Stimulated activated CD8-positive, alpha-beta memory T cell treated with anti-CD3 and anti-CD28 coated beads, Interleukin-15, amount 100 ng/mL, for 24 hours (primary cell): ENCODE results near the gene CACNA1H.
"Not testable (repeated sequence)": the region's sequence is repeated elsewhere in the genome, so short reads cannot be mapped to it uniquely, and the experiment has no call there.

ENCODE experiments used
- DNase-seq: peaks from one replicate; pipeline ENCODE4 v3.0.0-alpha.2; 2020; ENCODE audit warnings: low read depth

CACNA1H gene

DNA sequence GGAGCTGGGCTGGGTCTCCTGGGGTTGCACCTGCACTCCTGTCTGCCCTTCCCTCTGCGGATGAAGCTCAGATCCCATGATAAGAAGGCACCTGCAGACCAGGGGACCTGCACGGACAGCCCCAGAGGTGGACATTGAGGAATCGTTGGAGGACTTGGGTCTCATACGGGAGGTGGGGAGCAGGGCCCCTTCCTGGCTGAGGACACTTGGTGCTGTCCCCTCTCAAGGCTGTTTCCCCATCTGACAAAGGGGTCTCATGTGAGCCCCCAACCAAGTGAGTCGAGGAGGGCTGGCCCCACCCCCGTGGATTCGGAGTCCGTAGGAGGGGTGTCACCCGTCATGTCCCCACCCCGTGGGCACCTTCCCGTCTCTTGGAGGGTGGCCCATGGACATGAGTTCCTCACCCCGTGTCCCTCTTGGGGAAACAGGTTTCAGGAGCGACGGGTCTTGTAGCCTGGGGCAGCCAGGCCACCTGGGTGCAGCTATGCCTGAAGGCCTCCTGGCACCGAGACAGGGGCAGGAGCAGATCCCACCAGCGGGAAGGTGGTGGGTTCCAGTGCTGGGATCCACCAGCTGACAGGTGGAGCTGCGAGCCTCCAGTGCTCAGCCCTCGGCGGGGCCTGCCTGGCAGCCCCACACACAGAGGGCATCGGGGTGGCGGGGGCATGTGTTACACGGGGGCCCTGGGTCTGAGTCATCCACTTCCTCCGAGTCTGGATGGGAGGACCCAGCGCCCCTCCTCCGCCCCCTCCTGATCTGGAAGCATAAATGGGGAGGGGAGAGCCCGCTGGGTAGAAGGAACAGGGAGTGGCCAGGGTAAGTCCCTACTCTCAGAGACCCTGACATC, 102.6 kb downstream of the CACNA1H start, which contains the start of gene TPSD1:
Gene TPSD1, plus strand, starts transcription at position 794 of the 847 bp plus-strand sequence. CDS start 212 bp downstream, outside the sequence.
- DNase-seq: not testable (repeated sequence)

GRCh38 chr16:1256296-1256873, 103.5 kb downstream of the CACNA1H start:
- DNase-seq: not testable (repeated sequence)

DNA sequence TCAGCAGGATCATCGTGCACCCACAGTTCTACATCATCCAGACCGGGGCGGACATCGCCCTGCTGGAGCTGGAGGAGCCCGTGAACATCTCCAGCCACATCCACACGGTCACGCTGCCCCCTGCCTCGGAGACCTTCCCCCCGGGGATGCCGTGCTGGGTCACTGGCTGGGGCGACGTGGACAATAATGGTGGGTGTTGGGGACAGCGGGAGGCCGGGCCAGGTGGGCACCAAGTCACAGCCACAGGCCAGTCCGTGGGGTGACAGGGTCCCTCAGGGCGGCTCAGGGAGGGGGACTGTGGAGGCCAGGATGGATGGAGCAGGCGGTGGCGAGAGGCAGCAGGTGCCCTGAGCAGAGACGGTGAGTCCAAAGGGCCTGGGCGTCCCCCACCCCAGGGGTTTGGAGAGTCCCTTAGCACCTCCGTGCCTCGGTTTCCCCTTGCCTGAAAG, 104.0 kb downstream of the CACNA1H start:
- no peak for DNase-seq

- DNase-seq: no peak
Observed at GRCh38 chr16:1257561-1258224, 104.8 kb downstream of the CACNA1H start.

DNA sequence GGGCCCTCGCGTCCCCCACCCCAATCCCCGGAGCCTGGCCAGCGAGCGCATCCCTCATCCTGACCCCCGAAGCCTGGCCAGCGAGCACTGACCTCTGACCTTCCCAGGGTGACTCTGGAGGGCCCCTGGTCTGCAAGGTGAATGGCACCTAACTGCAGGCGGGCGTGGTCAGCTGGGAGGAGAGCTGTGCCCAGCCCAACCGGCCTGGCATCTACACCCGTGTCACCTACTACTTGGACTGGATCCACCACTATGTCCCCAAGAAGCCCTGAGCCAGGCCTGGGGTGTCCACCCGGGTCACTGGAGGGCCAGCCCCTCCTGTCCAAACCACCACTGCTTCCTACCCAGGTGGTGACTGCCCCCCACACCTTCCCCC, 105.3 kb downstream of the CACNA1H start:
- DNase-seq: no peak

GRCh38 chr16:1258906-1259759, 106.2 kb downstream of the CACNA1H start:
- no peak for DNase-seq

DNA sequence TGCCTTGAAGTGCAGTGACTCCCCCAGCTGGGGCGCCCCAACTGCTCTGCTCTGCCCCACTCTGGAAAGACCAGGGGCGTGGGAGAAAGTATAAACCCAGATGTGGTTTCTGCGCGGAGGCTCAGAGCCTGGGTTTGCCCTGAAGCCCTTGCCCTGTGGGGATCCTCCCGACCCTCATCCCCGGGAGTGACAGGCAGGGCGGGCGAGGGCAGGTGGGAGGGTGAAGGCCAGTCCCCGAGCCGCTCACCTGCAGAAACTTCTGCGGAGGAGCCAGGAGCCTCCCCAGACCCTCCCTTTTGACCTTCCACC, 106.8 kb downstream of the CACNA1H start:
- no peak for DNase-seq

DNA sequence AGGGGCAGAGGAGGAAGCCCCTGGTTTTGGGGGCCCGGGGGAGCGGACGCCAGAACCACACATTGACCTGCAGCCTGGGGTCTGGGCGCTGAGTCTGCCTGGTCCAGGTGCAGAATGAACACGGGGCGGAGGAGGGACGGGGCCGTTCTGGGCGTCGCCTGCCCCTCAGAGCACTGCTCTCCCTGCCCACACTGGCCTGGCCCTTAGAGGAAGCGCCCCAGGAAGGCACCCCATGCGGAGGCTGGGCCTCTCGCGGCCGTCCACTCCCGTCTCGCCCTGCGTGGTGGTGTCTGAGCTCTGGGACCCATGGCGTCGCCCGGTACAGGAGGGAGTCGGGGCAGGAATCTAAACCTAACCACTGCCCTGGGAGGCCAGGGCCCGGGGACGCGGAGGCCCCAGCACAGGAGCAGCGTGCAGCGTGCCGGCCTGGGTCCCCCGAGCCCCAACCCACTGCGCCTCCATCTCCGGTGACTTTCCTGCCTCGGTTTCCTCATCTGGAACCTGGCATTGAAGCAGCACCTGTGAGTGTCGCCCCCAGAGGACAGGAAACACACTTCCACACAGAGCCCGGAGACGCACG, 107.3 kb downstream of the CACNA1H start:
- no peak for DNase-seq

DNA sequence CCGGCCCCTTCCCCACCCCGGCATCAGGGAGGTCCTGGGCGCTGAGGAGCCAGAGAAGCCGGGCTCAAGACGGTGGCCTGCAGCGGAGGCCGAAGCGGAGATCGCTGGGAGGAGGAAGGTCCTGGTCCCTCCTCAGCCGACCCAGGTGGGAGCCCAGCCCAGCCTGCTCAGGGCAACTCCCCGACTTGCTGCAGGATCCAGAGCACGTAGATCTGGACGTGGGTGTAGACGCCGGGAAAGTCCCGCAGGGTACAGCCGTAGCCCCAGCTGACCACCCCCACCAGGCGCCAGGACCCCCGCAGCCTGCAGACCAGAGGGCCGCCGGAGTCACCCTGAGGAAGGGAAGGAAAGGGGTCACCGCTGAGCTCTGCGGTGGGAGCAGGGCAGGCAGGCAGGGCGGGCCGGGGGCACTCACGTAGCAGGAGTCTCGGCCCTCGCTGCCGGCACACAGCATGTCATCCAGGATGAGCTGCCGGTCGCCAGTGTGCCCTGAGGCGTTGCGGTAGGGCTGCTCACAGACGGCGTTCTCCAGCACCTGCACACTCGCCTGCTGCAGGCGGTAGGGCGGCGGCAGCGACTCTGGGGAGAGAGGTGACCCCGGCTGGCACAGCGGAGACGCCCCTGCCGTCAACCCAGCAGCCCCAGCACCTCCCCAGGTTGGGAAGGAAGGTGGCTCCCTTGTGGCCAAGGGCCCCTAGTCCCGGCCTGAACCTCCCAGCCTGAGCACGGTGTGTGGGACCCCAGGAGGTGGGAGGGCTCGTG, 108.4 kb downstream of the CACNA1H start:
- no peak for DNase-seq

DNA sequence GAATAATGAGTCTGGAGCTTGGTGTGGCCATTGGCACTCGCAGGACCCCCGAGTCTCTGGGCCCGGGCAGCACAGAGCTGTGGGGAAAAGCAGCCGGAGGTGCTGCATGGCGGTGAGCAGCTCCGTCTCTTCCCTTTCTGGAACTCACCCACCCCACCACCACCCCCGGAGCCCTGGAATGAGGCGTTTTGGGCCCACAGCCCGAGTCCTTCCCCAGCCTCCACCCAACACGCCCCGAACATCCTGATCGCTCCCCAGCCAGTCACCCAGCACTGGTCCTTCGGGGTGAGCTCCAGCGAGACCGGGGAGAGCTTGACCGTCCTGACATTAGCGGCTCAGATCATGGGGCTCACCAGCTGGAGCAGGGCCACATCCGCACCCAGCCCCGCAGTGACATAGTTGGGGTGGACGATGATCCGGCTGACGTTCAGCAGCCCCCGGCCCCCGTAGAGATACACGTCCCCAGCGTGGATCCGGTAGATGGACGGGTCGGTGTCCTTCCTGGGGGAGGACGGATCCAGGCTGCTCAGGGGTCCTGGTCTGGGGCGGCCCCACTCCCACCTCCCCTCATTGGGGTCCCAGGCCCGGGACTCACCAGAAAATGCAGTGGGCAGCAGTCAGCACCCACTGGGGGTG, 109.4 kb downstream of the CACNA1H start:
- DNase-seq: no peak

GRCh38 chr16:1262846-1263221, 109.9 kb downstream of the CACNA1H start:
- DNase-seq: no peak

DNA sequence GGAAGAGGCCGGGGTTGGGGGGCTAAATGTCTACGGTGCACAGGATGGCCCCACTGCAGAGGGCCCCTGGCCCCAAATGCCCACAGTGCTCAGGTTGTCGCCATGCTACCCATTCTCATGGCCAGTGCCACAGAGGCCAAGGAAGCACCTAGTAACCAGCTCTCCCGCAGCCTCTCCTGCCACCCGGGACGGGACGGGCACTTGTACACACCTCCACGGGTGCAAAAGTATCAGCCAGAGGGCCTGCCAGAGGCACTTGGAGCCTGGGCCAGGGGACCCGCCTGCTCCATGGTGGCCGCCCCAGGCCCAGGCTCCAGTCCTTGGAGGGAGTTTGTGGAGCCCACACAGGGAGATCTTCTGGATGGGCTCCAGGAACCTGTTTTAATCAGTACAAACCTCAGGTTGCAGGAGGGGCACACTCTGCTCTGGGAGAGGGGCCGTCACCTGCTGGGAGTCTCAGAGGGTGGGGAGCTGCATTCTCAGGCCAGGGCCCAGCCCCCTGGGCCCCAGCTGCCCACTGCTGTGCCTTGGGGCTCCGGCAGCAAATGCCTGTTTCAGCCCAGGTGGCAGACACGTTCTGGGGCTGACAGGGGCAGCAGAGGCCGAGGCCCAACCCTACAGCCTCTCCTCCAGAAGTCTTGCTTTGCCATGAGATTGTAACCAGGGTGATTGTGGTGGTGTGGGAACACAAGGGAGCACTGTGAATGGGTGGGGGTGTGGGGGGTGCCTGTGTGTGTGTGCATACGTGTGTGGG, 110.9 kb downstream of the CACNA1H start:
- no peak for DNase-seq

GRCh38 chr16:1264345-1265089, 111.6 kb downstream of the CACNA1H start:
- DNase-seq: no peak

DNA sequence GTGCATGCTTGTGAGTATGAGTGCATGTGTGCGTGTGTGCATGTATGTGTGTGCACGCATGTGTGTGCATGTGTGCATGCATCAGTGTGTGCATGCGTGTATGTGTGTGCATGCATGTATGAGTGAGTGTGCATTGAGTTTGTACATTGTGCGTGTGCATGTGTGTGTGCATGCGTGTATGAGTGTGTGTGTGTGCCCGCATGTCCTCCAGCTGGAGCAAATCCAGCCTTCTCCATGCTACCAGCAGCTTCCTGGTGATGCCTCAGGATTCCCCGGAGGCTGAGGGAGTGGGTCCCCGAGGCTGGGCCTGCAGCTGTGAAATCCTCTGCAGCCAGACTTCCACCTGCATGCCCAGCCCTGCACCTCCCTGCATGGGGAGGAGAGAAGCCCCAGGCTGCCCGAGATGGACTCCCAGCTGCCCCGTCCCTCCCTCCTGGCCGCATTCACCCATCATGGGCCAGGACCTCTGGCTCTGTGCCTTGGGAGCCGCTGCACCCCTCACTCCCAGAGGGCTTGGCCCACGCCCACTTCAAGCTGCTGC, 112.3 kb downstream of the CACNA1H start:
- no peak for DNase-seq

DNA sequence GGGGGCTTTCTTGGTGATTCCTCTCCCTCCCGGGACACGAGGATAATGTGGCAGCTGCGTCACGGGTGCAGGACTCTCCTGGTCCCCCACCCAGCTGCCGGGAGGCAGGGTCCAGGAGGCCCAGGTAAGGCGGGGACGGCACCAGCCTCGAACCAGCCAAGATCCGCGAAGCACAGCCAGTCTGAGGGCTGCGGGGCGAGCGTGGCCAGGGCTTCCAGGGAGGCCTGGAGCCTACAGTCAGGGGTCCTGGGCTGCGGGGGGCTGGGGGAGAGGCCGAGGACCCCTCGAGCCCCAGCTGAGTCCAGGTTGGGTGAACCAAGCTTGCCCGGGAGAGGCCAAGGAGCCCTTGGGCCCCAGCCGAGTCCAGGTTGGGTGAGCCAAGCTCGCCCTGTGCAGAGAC, 112.9 kb downstream of the CACNA1H start:
- no peak for DNase-seq

DNA sequence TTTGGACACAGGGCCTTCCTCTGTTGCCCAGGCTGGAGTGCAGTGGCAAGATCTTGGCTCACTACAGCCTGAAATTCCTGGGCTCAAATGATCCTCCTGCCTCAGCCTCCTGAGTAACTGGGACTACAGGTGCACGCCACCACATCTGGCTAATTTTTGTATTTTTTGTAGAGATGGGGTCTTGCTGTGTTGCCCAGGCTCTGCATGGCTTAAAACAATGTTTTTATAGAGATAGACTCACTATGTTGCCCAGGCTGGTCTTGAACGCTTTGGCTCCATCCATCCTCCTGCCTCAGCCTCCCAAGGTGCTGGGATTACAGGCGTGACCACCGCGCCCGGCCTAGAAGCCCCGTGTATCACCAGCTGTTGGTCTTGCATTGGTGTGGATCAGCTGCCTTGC, 116.5 kb downstream of the CACNA1H start:
- DNase-seq: not testable (repeated sequence)

DNA sequence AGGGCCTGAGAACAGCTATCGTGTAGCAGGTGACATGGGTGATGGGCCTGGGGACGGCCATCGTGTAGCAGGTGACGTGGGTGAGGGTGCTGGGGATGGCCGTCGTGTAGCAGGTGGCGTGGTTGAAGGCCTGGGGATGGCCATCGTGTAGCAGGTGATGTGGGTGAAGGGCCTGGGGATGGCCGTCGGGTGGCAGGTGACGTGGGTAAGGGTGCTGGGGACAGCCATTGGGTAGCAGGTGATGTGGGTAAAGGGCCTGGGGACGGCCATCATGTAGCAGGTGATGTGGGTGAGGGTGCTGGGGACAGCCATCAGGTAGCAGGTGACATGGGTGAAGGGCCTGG, 118.4 kb downstream of the CACNA1H start:
- DNase-seq: no peak
